ENCODE data around the gene TRPC5OS.

DNA sequence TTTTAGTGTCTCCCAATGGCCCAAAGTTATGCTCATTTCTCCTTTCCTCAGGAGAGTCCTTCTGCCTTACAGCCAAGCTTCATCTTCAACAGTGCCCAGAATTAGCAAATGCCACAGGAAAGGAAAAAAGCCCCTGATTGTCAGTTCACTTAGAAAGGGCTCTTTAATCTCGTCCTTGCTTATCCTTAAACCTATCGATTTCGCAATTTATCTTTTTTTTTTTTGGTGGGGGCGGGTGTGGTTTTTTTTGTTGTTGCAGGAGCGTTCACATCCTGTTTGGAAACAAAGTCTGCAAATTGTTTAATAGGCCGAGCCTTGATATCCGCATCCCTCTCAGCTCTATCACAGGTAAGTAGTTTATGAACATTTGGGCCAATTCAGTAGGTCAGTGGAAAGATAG, 20.2 kb downstream of the TRPC5OS start:
- TF ChIP-seq, protein P1, sequence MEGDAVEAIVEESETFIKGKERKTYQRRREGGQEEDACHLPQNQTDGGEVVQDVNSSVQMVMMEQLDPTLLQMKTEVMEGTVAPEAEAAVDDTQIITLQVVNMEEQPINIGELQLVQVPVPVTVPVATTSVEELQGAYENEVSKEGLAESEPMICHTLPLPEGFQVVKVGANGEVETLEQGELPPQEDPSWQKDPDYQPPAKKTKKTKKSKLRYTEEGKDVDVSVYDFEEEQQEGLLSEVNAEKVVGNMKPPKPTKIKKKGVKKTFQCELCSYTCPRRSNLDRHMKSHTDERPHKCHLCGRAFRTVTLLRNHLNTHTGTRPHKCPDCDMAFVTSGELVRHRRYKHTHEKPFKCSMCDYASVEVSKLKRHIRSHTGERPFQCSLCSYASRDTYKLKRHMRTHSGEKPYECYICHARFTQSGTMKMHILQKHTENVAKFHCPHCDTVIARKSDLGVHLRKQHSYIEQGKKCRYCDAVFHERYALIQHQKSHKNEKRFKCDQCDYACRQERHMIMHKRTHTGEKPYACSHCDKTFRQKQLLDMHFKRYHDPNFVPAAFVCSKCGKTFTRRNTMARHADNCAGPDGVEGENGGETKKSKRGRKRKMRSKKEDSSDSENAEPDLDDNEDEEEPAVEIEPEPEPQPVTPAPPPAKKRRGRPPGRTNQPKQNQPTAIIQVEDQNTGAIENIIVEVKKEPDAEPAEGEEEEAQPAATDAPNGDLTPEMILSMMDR (IDR thresholded peaks at IDR 0.05; ENCODE audit: low read length) = no peak
- TF ChIP-seq EZH2 (optimal IDR thresholded peaks at IDR 0.05; ENCODE audit: low read depth, low read length) = no peak
